DND-41 (cell line): Measurements from ENCODE around the gene WDPCP.

Experiments
- ATAC-seq: fragments of 200-7000 bp; cut with Tn5 transposase; 3 replicates; pipeline ENCODE4 v1.9.1; 2021; ENCODE audit warnings: low read depth; ENCODE audit not compliant: insufficient read depth
- DNase-seq: peaks from one replicate; pipeline ENCODE4 v3.0.0-alpha.2; 2020
- H2AFZ ChIP-seq: 2 replicates; pipeline ENCODE4 v1.6.0; 2012; ENCODE audit warnings: low read depth, low read length
- H3K27ac ChIP-seq: 2 replicates; pipeline ENCODE4 v1.5.1; 2012; ENCODE audit warnings: low read length, inconsistent platforms
- H3K27me3 ChIP-seq: fragments of 200-600 bp; sonication (generic); 2 replicates; pipeline ENCODE4 v1.6.0; 2012; ENCODE audit warnings: low read length, mild to moderate bottlenecking, inconsistent platforms; ENCODE audit not compliant: insufficient read depth, poor library complexity
- H3K36me3 ChIP-seq: 2 replicates; pipeline ENCODE4 v1.5.1; 2012; ENCODE audit warnings: low read length, inconsistent platforms; ENCODE audit not compliant: insufficient read depth
- H3K4me1 ChIP-seq: 2 replicates; pipeline ENCODE4 v1.5.1; 2012; ENCODE audit warnings: mild to moderate bottlenecking, low read length; ENCODE audit not compliant: insufficient read depth
- H3K4me2 ChIP-seq: 2 replicates; pipeline ENCODE4 v1.6.0; 2012; ENCODE audit warnings: mild to moderate bottlenecking, moderate library complexity, low read length, inconsistent platforms; ENCODE audit not compliant: insufficient read depth
- H3K4me3 ChIP-seq, 2 experiments: fragments of 200-600 bp in 1 of 2; shearing (Covaris generic) in 1 of 2; 2 replicates each; pipeline ENCODE4 v1.5.1; 2012 to 2016; ENCODE audit warnings: inconsistent platforms in 2 of 2, low read length in 2 of 2, mild to moderate bottlenecking in 2 of 2, low read depth in 1 of 2, moderate library complexity in 1 of 2
- H3K79me2 ChIP-seq: 2 replicates; pipeline ENCODE4 v1.6.0; 2012; ENCODE audit warnings: low read length, inconsistent platforms; ENCODE audit not compliant: insufficient read depth
- H3K9ac ChIP-seq: 2 replicates; pipeline ENCODE4 v1.6.0; 2012; ENCODE audit warnings: low read depth, mild to moderate bottlenecking, inconsistent platforms, low read length, moderate library complexity
- H3K9me3 ChIP-seq: 2 replicates; pipeline ENCODE4 v1.5.1; 2012; ENCODE audit warnings: low read length, moderate library complexity, mild to moderate bottlenecking, inconsistent platforms; ENCODE audit not compliant: insufficient read depth, severe bottlenecking
- H4K20me1 ChIP-seq: 2 replicates; pipeline ENCODE4 v1.6.0; 2012; ENCODE audit warnings: low read length; ENCODE audit not compliant: insufficient read depth
- EZH2 ChIP-seq: IDR thresholded peaks from 3 replicates; pipeline ENCODE4 v1.6.1; 2012; ENCODE audit warnings: borderline replicate concordance, low read depth, mild to moderate bottlenecking, moderate library complexity, low read length, inconsistent platforms; ENCODE audit not compliant: severe bottlenecking
- TF ChIP-seq, protein P1 (sequence below): IDR thresholded peaks from 2 replicates; pipeline ENCODE4 v1.5.1; 2012; ENCODE audit warnings: borderline replicate concordance, low read length, moderate library complexity, mild to moderate bottlenecking; ENCODE audit not compliant: poor library complexity, severe bottlenecking; ENCODE audit errors: extremely low read depth

Gene WDPCP

GRCh38 chr2:63434024-63435001 is 154.0 kb downstream of the WDPCP start:
- no peaks in the 10 kb centered on the region for H3K9me3 ChIP-seq
- H3K4me3 ChIP-seq = no peak overlapping the region
- H3K79me2 ChIP-seq = no peaks in the 10 kb centered on the region
- H3K4me1 ChIP-seq = no peaks in the 10 kb centered on the region
- no peak overlapping the region for H3K4me2 ChIP-seq
- no peak overlapping the region for H2AFZ ChIP-seq
- H3K36me3 ChIP-seq = no peaks in the 10 kb centered on the region; the same call in 1 of the 2 replicates
- ATAC-seq (no peak), DNase-seq (no peak)
- no peaks in the 10 kb centered on the region for H3K27me3 ChIP-seq
- TF ChIP-seq, protein P1, sequence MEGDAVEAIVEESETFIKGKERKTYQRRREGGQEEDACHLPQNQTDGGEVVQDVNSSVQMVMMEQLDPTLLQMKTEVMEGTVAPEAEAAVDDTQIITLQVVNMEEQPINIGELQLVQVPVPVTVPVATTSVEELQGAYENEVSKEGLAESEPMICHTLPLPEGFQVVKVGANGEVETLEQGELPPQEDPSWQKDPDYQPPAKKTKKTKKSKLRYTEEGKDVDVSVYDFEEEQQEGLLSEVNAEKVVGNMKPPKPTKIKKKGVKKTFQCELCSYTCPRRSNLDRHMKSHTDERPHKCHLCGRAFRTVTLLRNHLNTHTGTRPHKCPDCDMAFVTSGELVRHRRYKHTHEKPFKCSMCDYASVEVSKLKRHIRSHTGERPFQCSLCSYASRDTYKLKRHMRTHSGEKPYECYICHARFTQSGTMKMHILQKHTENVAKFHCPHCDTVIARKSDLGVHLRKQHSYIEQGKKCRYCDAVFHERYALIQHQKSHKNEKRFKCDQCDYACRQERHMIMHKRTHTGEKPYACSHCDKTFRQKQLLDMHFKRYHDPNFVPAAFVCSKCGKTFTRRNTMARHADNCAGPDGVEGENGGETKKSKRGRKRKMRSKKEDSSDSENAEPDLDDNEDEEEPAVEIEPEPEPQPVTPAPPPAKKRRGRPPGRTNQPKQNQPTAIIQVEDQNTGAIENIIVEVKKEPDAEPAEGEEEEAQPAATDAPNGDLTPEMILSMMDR = no peak
- TF ChIP-seq EZH2 = no peak
- no peak overlapping the region for H3K9ac ChIP-seq
- no peak overlapping the region for H3K27ac ChIP-seq
- H4K20me1 ChIP-seq = no peaks in the 10 kb centered on the region

- no peaks in the 10 kb centered on the region for H3K79me2 ChIP-seq
- ATAC-seq (no peak), DNase-seq (no peak)
- no peak overlapping the region for H2AFZ ChIP-seq
- no peak for TF ChIP-seq EZH2
- TF ChIP-seq, protein P1 = no peak
- no peak overlapping the region for H3K9ac ChIP-seq
- no peak overlapping the region for H3K4me3 ChIP-seq
- H3K36me3 ChIP-seq = no peaks in the 10 kb centered on the region; the same call in 1 of the 2 replicates
- no peak overlapping the region for H3K4me2 ChIP-seq
- H4K20me1 ChIP-seq = no peaks in the 10 kb centered on the region
- H3K27ac ChIP-seq = no peak overlapping the region
- no peaks in the 10 kb centered on the region for H3K4me1 ChIP-seq
- no peaks in the 10 kb centered on the region for H3K9me3 ChIP-seq
- H3K27me3 ChIP-seq = no peaks in the 10 kb centered on the region
Observed at GRCh38 chr2:63432373-63432772, 155.9 kb downstream of the WDPCP start.

DNA sequence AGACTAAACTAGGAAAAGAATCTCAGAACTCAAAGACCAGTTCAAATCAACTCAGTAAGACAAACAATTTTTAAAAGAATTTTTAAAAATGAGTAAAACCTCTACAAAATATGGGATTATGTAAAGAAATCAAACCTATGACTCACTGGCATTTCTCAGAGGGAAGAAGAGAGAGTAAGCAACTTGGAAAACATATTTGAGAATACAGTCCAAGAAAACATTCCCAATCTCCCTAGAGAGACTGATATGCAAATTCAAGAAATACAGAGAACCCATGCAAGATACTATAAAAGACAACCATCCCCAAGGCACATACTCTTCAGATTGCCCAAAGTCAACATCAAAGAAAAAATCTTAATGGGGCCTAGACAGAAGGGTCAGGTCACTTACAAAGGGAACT is 162.7 kb downstream of the WDPCP start:
- DNase-seq (no peak), ATAC-seq (no peak)
- Histone ChIP-seq H4K20me1 (no peaks in the 10 kb centered on the region), H3K36me3 (no peaks in the 10 kb centered on the region), H3K4me1 (no peaks in the 10 kb centered on the region), H3K4me3 (no peak overlapping the region), H3K4me2 (no peak overlapping the region), H3K27me3 (no peaks in the 10 kb centered on the region), H3K79me2 (no peaks in the 10 kb centered on the region), H2AFZ (no peak overlapping the region), H3K27ac (no peak overlapping the region), H3K9me3 (no peaks in the 10 kb centered on the region), H3K9ac (no peak overlapping the region)
- no peak for TF ChIP-seq EZH2
- TF ChIP-seq, protein P1 = no peak
